HG02678 (cell line): ENCODE data around the gene CD79A.
"Not testable (repeated sequence)": the region's sequence is repeated elsewhere in the genome, so short reads cannot be mapped to it uniquely, and the experiment has no call there.

Experiments used
- ATAC-seq: cut with Tn5 transposase; IDR thresholded peaks from one replicate; pipeline ENCODE4 v1.9.1; 2021; ENCODE audit warnings: mild to moderate bottlenecking, moderate library complexity; ENCODE audit not compliant: unreplicated experiment

Gene CD79A

GRCh38 chr19:41904118-41904870 is 27.2 kb downstream of the CD79A start:
- ATAC-seq = no peak

GRCh38 chr19:41905273-41906002 is 28.4 kb downstream of the CD79A start:
- no peak for ATAC-seq

GRCh38 chr19:41906271-41906670 is 29.2 kb downstream of the CD79A start:
- ATAC-seq = no peak

GRCh38 chr19:41906916-41907680 is 30.0 kb downstream of the CD79A start:
- ATAC-seq = no peak

- ATAC-seq = no peak
Measured at GRCh38 chr19:41907994-41908615, 31.0 kb downstream of the CD79A start.

GRCh38 chr19:41908724-41909464 is 31.8 kb downstream of the CD79A start:
- ATAC-seq = no peak

GRCh38 chr19:41909706-41910105 is 32.6 kb downstream of the CD79A start:
- no peak for ATAC-seq

GRCh38 chr19:41910240-41910991 is 33.3 kb downstream of the CD79A start:
- ATAC-seq = no peak

- no peak for ATAC-seq
Measured at GRCh38 chr19:41910992-41911888, 34.2 kb downstream of the CD79A start.

GRCh38 chr19:41911889-41912731 is 35.0 kb downstream of the CD79A start:
- no peak for ATAC-seq

- no peak for ATAC-seq
Measured at GRCh38 chr19:41912899-41913537, 35.9 kb downstream of the CD79A start.

- no peak for ATAC-seq
Measured at GRCh38 chr19:41913538-41914423, 36.7 kb downstream of the CD79A start.

- ATAC-seq = not testable (repeated sequence)
Measured at GRCh38 chr19:41914424-41914834, 37.4 kb downstream of the CD79A start.

- no peak for ATAC-seq
Measured at GRCh38 chr19:41915021-41915775, 38.1 kb downstream of the CD79A start.

GRCh38 chr19:41915776-41916414 is 38.8 kb downstream of the CD79A start:
- no peak for ATAC-seq
